Stimulated activated CD8-positive, alpha-beta memory T cell treated with anti-CD3 and anti-CD28 coated beads, Interleukin-15, amount 100 ng/mL, for 48 hours (primary cell): ENCODE data around the gene RBM4.

ENCODE experiments used
- DNase-seq, 2 donors: peaks; one replicate each; pipeline ENCODE4 v3.0.0-alpha.2; 2020; ENCODE audit warnings: low read depth in 2 of 2

Gene RBM4

DNA sequence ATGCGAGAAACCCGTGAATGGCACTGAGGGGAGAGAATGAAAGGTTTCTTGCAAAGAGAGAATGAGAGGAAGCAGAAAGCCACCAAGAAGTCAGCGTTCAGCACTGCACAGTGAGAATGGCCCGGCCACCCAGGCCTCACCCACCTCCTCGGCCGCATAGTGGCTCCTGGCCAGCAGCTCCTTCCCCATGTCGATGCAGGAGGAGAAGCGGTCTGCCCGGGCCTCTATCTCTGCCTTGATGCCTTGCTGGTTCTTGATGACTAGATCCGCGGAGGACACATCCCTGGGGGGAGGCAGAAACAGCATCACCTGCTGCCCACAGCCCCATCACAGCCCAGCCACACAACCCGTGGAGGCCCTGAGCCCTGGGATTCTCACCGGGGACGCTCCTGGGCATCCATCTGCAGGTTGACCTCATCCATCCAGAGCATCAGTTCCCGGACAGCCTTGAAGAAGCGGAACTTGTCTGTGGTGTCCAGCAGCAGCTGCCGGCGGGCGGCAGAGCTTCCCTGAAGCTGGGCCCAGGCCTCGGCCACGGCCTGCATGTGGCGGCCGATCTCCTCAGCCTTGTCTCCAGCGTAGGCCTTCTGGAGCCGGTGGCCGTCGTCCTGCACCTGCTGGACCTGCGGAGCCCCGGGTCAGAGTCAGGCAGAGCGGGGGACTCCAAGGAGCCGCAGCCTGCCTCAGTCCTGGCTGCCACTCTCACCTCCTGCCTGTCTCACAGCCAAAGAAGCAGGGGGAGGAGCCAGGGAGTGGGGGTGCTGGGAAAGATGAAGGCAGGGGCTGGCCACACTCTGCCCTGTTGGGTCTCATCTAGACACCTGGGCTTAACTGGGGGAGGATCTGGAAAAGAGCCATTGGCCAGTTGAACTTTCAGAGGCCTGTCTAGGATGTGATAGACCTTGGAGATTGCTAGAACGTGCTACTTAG, 51.4 kb downstream of the RBM4 start:
- DNase-seq: no peak

DNA sequence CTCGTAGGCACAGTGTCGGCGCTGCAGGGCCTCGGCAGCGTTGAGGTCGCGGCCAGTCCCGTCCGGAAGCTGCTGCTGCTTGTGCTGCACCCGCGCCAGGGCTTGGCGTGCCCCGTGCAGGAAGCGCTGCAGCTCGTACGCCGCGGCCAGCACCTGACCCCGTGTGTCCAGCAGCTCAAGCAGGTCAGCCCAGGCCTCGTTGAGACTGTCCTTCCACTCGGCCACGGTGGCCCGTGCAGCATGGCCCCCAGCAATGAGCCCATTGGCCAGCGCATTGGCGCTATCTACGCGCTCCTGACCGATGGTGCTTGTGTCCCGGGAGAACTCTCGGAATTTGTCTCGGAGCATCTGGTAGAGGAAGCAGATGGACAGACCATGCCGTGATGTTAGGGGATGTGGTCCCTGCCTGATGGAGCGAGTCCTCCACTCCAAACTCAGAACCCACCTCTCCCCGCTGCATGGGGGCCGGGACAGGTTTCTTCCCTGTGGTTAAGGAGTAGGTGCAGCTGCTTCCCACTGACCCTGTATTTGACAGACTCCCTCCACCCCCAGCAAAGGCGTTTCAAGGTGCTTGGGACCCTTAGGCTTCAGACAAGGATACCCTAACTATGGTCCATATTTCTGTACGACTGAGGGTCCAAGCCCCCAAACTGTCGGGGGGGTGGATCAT, 52.9 kb downstream of the RBM4 start:
- no peak for DNase-seq

DNA sequence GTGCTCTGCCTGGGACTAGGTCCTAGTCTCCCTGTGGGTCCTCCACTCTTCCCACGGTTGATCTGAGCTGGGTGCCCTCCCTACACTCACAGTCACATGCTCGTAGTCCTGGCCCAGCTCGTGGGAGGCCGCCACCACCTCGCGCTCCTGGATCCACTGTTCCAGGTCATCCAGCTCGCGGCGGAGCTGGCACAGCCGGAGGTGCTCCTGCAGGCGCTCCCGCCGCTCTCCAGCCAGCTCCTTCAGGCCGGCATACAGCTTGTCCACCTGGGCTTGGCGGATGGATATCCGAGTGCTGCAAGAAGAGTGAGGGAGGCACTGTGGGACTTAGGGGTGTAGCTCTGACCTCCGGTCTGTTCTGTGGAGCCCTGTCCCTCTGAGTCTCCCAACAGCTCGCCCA, 53.9 kb downstream of the RBM4 start:
- no peak for DNase-seq

DNA sequence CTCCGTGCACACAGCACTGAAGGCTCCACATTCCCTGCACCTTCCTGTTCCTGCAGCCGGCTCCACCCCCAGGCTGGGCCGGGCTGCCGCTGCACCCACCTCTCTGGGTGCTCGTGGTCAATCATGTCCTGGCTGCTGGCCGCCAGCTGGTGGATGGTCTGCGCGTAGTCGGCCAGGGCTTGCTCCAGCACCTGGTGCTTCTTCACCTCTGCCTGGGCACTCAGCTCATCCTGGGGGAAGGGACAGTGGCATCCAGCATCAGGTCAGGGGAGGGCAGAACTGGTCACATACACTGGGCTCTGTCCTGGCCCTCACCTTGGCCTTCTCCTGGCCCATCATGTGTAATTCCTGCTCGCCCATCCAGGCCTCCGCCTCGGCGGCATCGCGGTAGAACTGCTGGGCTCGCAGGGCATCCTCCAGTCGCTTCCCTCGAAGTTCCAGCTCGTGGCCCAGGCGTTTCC, 54.4 kb downstream of the RBM4 start:
- no peak for DNase-seq

DNA sequence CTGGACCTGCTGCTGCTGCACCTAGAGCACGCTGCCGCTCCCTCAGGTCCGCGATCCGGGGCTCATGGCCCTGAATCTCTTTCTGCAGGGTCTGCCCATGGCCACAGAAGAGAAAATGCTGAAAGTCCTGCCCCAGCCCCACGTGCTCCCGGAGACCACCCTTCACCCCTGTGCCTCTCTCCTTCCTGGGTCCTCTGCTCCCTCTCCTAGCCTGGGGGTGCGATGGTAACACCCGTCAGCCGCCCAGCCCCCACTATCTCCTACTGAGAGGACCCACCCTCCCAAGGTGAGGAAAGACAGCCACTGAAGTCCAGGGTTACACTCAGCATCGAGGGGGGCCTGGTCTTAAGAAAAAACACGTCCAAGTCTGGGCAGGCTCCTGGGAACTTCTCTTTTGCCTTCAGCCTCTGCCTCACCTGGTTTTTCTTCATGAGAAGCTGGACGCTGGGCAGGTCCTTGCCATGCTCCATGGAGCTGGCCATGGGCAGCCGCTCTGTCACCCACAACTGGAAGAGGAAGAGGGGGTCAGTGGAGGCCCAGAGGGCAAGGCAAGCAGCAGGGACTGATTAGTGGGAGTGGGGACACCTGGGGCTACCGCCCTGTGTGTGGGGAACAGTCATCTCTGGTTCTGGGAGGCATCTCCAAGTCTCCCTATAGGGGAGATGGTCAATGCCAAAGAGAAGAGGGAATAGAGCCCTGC, 55.0 kb downstream of the RBM4 start:
- DNase-seq: no peak

DNA sequence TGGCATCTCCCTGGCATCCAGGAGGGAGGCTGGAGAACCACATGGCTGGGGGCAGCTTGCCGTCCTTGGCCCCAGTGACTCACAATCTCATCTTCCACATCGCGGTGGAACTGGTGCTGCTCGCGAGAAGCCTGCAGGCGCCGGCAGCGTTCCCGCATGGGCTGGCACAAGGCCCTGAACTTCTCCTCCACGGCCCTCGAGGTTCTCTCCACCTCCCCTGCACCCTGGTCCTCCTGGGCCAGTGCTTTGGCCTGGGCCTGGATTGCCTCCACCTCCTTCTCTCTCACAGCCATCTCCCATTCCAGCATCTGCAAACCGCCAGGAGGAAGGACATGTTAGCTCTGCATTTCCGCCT, 55.5 kb downstream of the RBM4 start:
- no peak for DNase-seq

DNA sequence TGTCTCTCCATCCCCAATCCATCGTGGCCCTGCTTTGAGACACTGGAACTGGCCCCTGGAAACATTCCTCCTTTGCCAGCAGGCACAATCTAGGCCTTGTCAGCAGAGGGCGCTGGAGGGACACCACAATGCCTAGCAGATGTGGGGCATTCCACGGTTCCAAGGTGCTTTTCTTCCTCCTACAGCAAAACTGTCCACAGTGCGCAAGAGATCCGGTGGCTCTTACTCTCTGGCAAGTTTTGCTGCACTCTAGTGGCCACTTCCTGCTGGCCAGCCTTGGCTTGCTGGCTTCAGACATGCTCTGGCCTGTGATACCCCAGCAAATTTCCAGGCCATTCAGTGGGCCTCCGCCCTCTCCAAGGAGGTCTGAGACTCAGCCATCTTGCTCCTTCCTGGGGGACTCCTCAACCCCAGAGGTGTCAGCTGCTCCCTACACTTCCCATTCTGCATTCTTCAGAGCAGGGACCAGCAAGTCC, 56.3 kb downstream of the RBM4 start:
- peak; percentile 48 to 61 for DNase-seq
